Fibroblast of mammary gland (primary cell): ENCODE data around the gene FOXO1.

Experiments used
- DNase-seq: peaks from one replicate; pipeline ENCODE4 v3.0.0-alpha.2; 2010; ENCODE audit warnings: low read depth
- H3K4me3 ChIP-seq: 2 replicates; pipeline ENCODE4 v1.5.1; 2011; ENCODE audit warnings: low read depth, mild to moderate bottlenecking, low read length, moderate library complexity; ENCODE audit not compliant: control insufficient read depth
- CTCF ChIP-seq: conservative IDR thresholded peaks from 2 replicates; pipeline ENCODE4 v1.5.1; 2011; ENCODE audit warnings: low read depth, low read length, inconsistent platforms; ENCODE audit not compliant: control insufficient read depth, insufficient read depth

FOXO1 gene

GRCh38 chr13:40581277-40581579 is 85.2 kb downstream of the FOXO1 start:
- TF ChIP-seq CTCF: no peak
- no peak for DNase-seq
- no peak overlapping the region for H3K4me3 ChIP-seq

GRCh38 chr13:40580566-40581276 is 85.7 kb downstream of the FOXO1 start:
- TF ChIP-seq CTCF: no peak
- no peak overlapping the region for H3K4me3 ChIP-seq
- no peak for DNase-seq

GRCh38 chr13:40579535-40579934 is 86.9 kb downstream of the FOXO1 start:
- DNase-seq: no peak
- no peak for TF ChIP-seq CTCF
- no peak overlapping the region for H3K4me3 ChIP-seq

- H3K4me3 ChIP-seq: no peak overlapping the region
- no peak for DNase-seq
- TF ChIP-seq CTCF: no peak
These were observed 88.4 kb downstream of the FOXO1 start for GRCh38 chr13:40578055-40578454.

DNA sequence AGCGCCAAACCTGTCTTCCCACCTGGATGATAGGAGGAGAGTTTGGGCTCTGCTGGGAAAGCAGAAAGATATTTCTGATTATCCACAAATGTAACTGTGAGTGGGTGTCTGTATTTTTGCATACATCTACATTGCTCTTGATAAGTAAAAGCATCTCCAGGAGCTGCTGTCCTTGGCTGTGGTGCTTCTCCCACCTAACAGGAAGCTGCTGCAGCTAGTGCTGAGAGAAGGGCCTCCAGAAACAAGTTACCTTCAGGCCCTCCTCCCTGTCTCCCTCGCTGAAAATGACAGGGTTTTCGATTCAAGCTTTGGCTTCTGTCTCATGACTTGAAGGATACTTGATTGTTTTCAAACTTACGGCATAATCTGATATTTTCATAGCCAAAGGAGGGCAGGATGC is 90.1 kb downstream of the FOXO1 start:
- no peak for TF ChIP-seq CTCF
- no peak overlapping the region for H3K4me3 ChIP-seq
- no peak for DNase-seq

DNA sequence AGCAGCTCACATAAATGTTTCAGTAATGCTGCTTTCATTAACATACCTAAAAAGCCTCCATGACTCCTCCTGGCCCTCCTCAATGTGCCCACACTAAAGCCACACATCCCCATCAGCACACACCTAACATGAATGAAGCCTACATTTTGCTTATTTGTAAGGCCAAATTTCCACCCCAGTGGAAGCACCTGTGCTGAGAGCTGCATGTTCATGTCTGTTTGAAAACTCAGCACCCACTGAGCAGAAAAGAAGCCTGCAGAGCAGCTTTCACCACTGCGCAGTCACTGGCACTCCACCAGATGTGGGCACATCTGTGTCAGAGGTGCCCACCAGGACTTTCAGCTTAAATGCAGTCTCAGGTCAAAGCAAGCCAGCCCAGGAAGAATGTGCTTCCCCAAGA is 93.5 kb downstream of the FOXO1 start:
- H3K4me3 ChIP-seq: no peak overlapping the region
- no peak for DNase-seq
- no peak for TF ChIP-seq CTCF
